Measurements from ENCODE around the gene INSRR. TPM values are rescaled to one million over a fixed set of nuclear protein-coding genes. Genes with fewer than 3 reads are reported as not detected.

INSRR gene
- total and polyA plus RNA-seq, 7 experiments from 2014 or later: 0.63 TPM; not detected in 6

DNA sequence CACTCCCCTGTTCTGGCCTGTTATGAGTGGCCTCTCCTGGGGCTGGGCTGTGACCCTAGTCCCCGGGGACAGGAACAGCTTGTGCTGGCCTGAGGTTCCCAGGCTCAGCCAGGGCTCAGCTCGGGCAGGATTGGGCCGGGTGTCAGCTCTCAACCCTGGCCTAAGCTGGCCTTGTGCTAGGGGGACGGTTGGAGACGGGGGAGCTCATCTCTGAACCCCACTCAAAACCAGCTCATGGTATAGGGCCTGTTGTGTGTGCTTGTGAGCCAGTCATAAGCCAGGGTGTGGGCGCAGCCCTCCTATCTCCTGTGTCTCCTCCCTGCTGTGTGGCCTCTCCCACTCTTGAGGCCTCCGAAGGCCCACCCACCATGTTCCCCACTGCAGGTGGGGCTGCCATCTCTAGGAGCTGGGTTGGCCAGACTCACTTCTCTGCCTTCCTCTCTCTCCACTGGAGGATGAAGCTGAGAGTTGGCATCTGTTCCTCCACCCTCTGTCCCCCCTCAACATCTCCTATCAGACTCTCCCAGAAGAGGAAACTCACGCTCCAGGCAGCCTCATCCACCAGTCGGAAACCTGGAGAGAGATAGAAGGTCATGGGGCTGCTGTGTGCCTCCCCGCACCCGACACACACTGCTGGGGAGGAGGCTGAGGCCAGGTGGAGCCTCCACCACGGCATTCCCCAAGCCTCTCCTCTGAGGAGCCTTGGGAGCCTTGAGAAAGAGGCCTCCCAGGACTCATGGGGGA is 36.0 kb upstream of the INSRR start:
- peaks cover 18 to 41% (median 25%) of the 10 kb centered on the region in 7 donors for H3K4me1 Mint-ChIP-seq
- H3K36me3 ChIP-seq (ENCODE audit: control insufficient read depth in 2 of 3, insufficient read depth in 3 of 3, low read length in 3 of 3): no peaks in the 10 kb centered on the region
- ATAC-seq (no peak), DNase-seq (no peak)
- CTCF ChIA-PET: interaction anchor here (0.6 kb wide), 1 partner anchor 264 kb away, joined by 5 read pairs; no protein-coding TSS in a partner anchor
- H3K9me3 Mint-ChIP-seq: no peaks in the 10 kb centered on the region
- H3K4me1 ChIP-seq (ENCODE audit: control insufficient read depth in 2 of 2, insufficient read depth in 2 of 2, low read length in 2 of 2): peaks cover 0 to 8% of the 10 kb centered on the region in 2 donors
- peak overlapping the region in 1 of 10 donors; percentile 30 for H3K4me3 Mint-ChIP-seq
- no peaks in the 10 kb centered on the region for H3K36me3 Mint-ChIP-seq
- H3K9me3 ChIP-seq (ENCODE audit: control insufficient read depth in 2 of 3, low read length in 3 of 3): no peaks in the 10 kb centered on the region
- no peak overlapping the region for H3K27ac ChIP-seq (ENCODE audit: low read depth, low read length)
- H3K27me3 Mint-ChIP-seq: peaks cover 27 to 58% (median 35%) of the 10 kb centered on the region in 5 donors
- H3K27ac Mint-ChIP-seq: no peak overlapping the region
- intact Hi-C loops (cut with micrococcal nuclease): no loop called here
- POLR2A ChIA-PET: interaction anchor here (0.6 kb wide), 1 partner anchor 592 kb away, joined by 4 read pairs; no protein-coding TSS in a partner anchor
- H3K4me3 ChIP-seq (ENCODE audit: low read length): no peak overlapping the region
- H3K27me3 ChIP-seq (ENCODE audit: control insufficient read depth in 2 of 2, insufficient read depth in 2 of 2, low read length in 2 of 2): peaks cover 8 to 11% of the 10 kb centered on the region in 2 donors

DNA sequence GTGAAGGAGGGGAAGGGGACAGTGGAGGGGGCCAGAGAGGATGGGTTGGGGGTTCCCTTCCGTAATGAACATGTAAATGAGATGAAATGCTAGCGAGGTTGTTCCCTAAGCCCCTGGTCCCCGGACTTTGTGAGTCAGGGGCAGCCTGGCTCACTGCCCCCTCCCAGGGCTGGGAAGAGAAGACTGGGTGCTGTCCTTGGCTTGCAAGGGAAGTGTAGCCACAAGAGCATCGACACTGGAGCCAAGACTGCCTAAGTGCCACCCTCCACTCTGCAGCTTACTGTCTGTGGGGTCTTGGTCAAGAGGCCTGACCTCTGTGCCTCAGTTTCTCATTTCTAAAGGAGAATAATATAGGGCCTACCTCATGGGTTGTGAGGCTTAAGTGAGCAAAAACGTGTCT is 35.1 kb upstream of the INSRR start:
- H3K9me3 Mint-ChIP-seq: no peaks in the 10 kb centered on the region
- CTCF ChIA-PET: no interaction called here
- H3K27me3 Mint-ChIP-seq: peaks cover 28 to 58% (median 38%) of the 10 kb centered on the region in 5 donors

DNA sequence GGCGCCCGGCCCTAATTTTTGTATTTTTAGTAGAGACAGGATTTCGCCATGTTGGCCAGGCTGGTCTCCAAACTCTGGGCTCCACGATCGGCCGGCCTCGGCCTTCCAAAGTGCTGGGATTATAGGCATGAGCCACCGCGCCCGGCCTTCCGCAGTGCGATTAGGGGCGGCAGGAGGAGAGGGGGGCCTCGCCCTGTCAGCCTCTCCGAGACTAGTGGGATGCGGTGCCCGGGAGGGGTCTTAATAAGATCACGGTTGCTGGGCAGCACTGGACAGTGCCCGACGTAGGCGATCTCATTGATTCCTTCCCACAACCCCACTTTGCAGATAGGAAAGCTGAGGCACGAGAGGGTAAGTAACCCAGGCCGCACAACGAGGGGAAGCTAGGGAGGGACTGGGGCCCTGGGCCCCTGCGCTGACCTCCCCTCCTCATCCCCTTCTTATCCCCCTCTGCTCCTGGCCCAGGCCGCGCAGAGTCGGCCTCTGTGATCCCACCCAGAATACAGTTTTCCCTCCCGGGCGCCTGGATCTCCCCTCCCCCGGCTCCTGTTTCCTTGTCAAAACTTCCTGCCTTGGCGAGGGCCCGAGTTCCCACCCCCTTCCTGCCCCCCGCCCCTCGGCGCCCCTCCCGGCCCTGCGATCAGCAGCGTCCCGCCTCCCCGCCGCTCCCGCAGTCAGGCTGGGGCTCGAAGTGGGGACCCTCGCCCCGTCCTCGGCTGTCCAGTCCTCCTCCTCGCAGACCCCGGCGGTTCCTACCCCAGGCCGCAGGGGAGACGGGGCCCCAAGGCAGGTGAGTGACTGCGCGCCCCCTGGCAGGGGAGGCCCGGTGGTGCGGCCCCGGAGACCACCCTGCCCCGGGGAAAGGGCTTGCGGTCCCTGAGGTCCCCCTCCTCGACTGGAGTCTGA is 34.4 kb upstream of the INSRR start, which contains the start of gene PEAR1:
TSS of gene PEAR1 (plus strand) at position 671 of the 906 bp plus-strand sequence. CDS start 10,209 bp downstream, outside the sequence.
- ChIA-PET POLR2A (interaction anchor here (1.1 kb wide), 1 partner anchor 74 kb away, joined by 3 read pairs; no protein-coding TSS in a partner anchor), CTCF (interaction anchor here (0.7 to 2.7 kb wide), 4 partner anchors 22 to 165 kb away, joined by 3 to 14 read pairs (median 6); partner anchors contain the start of genes ISG20L2 and METTL25B)
- DNase-seq (peak in 1 of 9 donors; percentile 10), ATAC-seq (no peak)
- Mint-ChIP-seq H3K27ac (peak within 1 kb of the TSS in 1 of 9 donors; percentile 25), H3K27me3 (peaks cover 22 to 51% (median 42%) of the 10 kb centered on the region in 5 donors), H3K9me3 (no peaks in the 10 kb centered on the region), H3K36me3 (no peaks in the 10 kb centered on the region), H3K4me3 (peak within 1 kb of the TSS; percentile 68 to 84 (median 75)), H3K4me1 (peaks cover 13 to 34% (median 21%) of the 10 kb centered on the region in 7 donors)
- Histone ChIP-seq H3K27me3 (ENCODE audit: control insufficient read depth in 2 of 2, insufficient read depth in 2 of 2, low read length in 2 of 2) (peaks cover 8 to 11% of the 10 kb centered on the region in 2 donors), H3K9me3 (ENCODE audit: control insufficient read depth in 2 of 3, low read length in 3 of 3) (no peaks in the 10 kb centered on the region), H3K36me3 (ENCODE audit: control insufficient read depth in 2 of 3, insufficient read depth in 3 of 3, low read length in 3 of 3) (no peaks in the 10 kb centered on the region), H3K27ac (ENCODE audit: low read depth, low read length) (no peak within 1 kb of the TSS), H3K4me1 (ENCODE audit: control insufficient read depth in 2 of 2, insufficient read depth in 2 of 2, low read length in 2 of 2) (peaks cover 0 to 8% of the 10 kb centered on the region in 2 donors), H3K4me3 (ENCODE audit: low read length) (peak within 1 kb of the TSS; percentile 41)
- intact Hi-C loops (cut with micrococcal nuclease): loop anchor here in 1 of 2 donors (2.0 kb wide), 1 partner anchor 68 kb away; no protein-coding TSS in a partner anchor

More for the DNA sequence above, 35.1 kb upstream of the INSRR start:
- DNase-seq (no peak), ATAC-seq (no peak)
- H3K4me1 Mint-ChIP-seq: peaks cover 18 to 41% (median 25%) of the 10 kb centered on the region in 7 donors
- intact Hi-C loops (cut with micrococcal nuclease): no loop called here
- Histone ChIP-seq H3K27ac (ENCODE audit: low read depth, low read length) (no peak overlapping the region), H3K27me3 (ENCODE audit: control insufficient read depth in 2 of 2, insufficient read depth in 2 of 2, low read length in 2 of 2) (peaks cover 8 to 11% of the 10 kb centered on the region in 2 donors), H3K36me3 (ENCODE audit: control insufficient read depth in 2 of 3, insufficient read depth in 3 of 3, low read length in 3 of 3) (no peaks in the 10 kb centered on the region), H3K4me1 (ENCODE audit: control insufficient read depth in 2 of 2, insufficient read depth in 2 of 2, low read length in 2 of 2) (peaks cover 0 to 8% of the 10 kb centered on the region in 2 donors), H3K9me3 (ENCODE audit: control insufficient read depth in 2 of 3, low read length in 3 of 3) (no peaks in the 10 kb centered on the region), H3K4me3 (ENCODE audit: low read length) (no peak overlapping the region)
- peak overlapping the region in 8 of 10 donors; percentile 27 to 73 (median 52) for H3K4me3 Mint-ChIP-seq
- POLR2A ChIA-PET: no interaction called here
- H3K27ac Mint-ChIP-seq: peak overlapping the region in 1 of 9 donors; percentile 25
- no peaks in the 10 kb centered on the region for H3K36me3 Mint-ChIP-seq

DNA sequence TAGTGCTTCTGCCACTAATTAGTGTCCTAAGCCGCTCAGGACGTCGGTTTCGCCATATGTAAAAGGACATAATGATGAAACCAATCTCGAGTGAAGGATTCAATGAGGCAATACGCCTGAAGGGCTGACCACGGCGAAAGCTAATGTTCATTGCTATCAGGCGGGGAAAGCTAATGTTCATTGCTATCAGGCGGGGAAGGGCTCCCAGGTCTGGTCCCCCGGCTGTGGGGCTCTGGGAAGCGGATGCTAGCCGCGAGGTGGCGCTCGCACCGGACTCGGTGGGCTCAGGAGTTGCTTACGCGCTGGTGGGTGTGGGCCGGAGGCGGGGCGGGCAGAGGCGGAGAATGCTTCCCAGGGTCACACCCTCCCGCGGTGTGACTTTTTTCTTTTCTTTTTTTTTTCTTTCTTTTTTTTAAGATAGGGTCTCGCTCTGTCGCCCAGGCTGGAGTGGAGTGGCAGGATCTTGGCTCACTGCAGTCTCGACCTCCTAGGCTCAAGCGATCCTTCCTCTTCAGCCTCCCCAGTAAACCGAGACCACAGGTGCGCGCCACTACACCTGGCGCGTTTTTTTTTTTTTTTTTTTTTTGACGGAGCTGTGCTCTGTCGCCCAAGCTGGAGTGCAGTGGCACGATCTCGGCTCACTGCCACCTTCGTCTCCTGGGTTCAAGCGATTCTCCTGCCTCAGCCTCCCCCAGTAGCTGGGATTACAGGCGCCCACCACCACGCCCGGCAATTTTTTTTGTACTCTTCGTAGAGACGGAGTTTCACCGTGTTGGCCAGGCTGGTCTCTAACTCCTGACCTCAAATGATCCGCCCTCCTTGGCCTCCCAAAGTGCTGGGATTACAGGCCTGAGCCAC is 33.5 kb upstream of the INSRR start:
- Mint-ChIP-seq H3K4me3 (peak overlapping the region; percentile 68 to 84 (median 75)), H3K36me3 (no peaks in the 10 kb centered on the region), H3K27me3 (peaks cover 21 to 51% (median 43%) of the 10 kb centered on the region in 5 donors), H3K4me1 (peaks cover 8 to 25% (median 18%) of the 10 kb centered on the region in 7 donors), H3K27ac (no peak overlapping the region), H3K9me3 (no peaks in the 10 kb centered on the region)
- H3K9me3 ChIP-seq (ENCODE audit: control insufficient read depth in 2 of 3, low read length in 3 of 3): no peaks in the 10 kb centered on the region
- peak; percentile 67 to 91 (median 79) for DNase-seq
- peak overlapping the region; percentile 41 for H3K4me3 ChIP-seq (ENCODE audit: low read length)
- peaks cover 8 to 11% of the 10 kb centered on the region in 2 donors for H3K27me3 ChIP-seq (ENCODE audit: control insufficient read depth in 2 of 2, insufficient read depth in 2 of 2, low read length in 2 of 2)
- ChIA-PET CTCF (interaction anchor here (0.7 to 2.7 kb wide), 7 partner anchors 21 to 217 kb away, joined by 3 to 14 read pairs (median 4); partner anchors contain the start of genes ISG20L2 and METTL25B), POLR2A (interaction anchor here (1.1 kb wide), 1 partner anchor 75 kb away, joined by 3 read pairs; no protein-coding TSS in a partner anchor)
- intact Hi-C loops (cut with micrococcal nuclease): loop anchor here (1.0 to 2.0 kb wide), 8 partner anchors 28 to 247 kb away; partner anchors contain the start of gene LRRC71 (in 2 of the 2)
- no peaks in the 10 kb centered on the region for H3K36me3 ChIP-seq (ENCODE audit: control insufficient read depth in 2 of 3, insufficient read depth in 3 of 3, low read length in 3 of 3)
- peaks cover 0 to 8% of the 10 kb centered on the region in 2 donors for H3K4me1 ChIP-seq (ENCODE audit: control insufficient read depth in 2 of 2, insufficient read depth in 2 of 2, low read length in 2 of 2)
- peak; percentile 94 for ATAC-seq
- H3K27ac ChIP-seq (ENCODE audit: low read depth, low read length): no peak overlapping the region

DNA sequence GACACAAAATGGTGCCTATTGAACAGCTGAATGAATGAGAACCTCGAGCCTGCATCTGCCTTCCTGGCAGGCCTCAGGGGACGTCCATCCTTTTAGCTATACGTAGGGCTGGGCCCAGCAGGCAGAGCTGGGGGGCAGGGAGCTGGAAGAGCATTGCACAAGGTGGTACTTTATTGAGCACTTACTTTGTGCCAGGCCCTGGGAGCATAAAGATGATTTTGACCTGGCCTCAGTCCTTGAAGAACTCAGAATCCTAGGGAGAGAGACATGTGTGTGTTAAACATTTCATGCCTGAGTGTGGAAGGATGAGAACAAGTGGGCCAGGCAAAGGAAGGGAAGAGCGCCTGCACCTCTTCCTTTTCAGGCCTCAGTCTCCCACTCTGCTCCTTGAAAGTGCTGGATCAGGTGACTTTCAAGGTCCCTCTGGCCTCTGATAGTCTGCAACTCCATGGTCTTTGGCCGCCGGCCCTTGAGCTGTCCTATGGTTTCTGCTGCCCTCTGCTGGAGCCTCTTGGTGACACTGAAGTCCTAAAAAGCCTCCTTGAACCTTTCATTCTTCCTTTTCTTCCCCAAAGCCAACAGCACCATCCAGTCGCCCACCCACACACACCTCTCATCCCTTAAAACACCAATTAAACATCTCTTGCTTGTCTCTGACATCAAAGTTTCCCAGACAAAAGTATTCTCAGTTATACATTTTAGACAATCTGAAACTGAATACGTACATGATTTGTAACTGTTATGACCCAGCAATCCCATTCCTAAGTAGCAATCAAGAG is 31.1 kb upstream of the INSRR start:
- Mint-ChIP-seq H3K36me3 (no peaks in the 10 kb centered on the region), H3K27ac (no peak overlapping the region), H3K27me3 (peaks cover 13 to 58% (median 40%) of the 10 kb centered on the region in 5 donors), H3K4me1 (peaks cover 6 to 29% (median 17%) of the 10 kb centered on the region in 7 donors), H3K4me3 (no peak overlapping the region), H3K9me3 (no peaks in the 10 kb centered on the region)
- no peak overlapping the region for H3K4me3 ChIP-seq (ENCODE audit: low read length)
- peaks cover 8 to 11% of the 10 kb centered on the region in 2 donors for H3K27me3 ChIP-seq (ENCODE audit: control insufficient read depth in 2 of 2, insufficient read depth in 2 of 2, low read length in 2 of 2)
- no peaks in the 10 kb centered on the region for H3K9me3 ChIP-seq (ENCODE audit: control insufficient read depth in 2 of 3, low read length in 3 of 3)
- ATAC-seq: peak; percentile 33
- CTCF ChIA-PET: interaction anchor here (0.6 to 6.0 kb wide), 13 partner anchors 9 to 200 kb away, joined by 3 to 38 read pairs (median 7); no protein-coding TSS in a partner anchor
- H3K4me1 ChIP-seq (ENCODE audit: control insufficient read depth in 2 of 2, insufficient read depth in 2 of 2, low read length in 2 of 2): peaks cover 0 to 8% of the 10 kb centered on the region in 2 donors
- H3K27ac ChIP-seq (ENCODE audit: low read depth, low read length): no peak overlapping the region
- POLR2A ChIA-PET: interaction anchor here (0.6 kb wide), 1 partner anchor 36 kb away, joined by 3 read pairs; no protein-coding TSS in a partner anchor
- no peaks in the 10 kb centered on the region for H3K36me3 ChIP-seq (ENCODE audit: control insufficient read depth in 2 of 3, insufficient read depth in 3 of 3, low read length in 3 of 3)
- intact Hi-C loops (cut with micrococcal nuclease): loop anchor here (1.0 kb wide), 6 partner anchors 30 to 201 kb away; partner anchors contain the start of gene NTRK1 (in 2 of the 2)
- peak in 5 of 9 donors; percentile 17 to 66 (median 30) for DNase-seq
